Thymus (tissue), 11 donors: ENCODE results near the gene DFFB. TPM values are rescaled to one million over a fixed set of nuclear protein-coding genes. Genes with fewer than 3 reads are reported as not detected.
"Not testable (repeated sequence)": the region's sequence is repeated elsewhere in the genome, so short reads cannot be mapped to it uniquely, and the experiment has no call there.

Experiments
- DNase-seq, 9 donors: peaks; one replicate each; pipeline ENCODE4 v3.0.0-alpha.2; 2013; ENCODE audit warnings: low spot score in 9 of 9, low read depth in 6 of 9, missing footprints in 1 of 9
- H3K27ac ChIP-seq, 2 donors: one replicate each; pipeline ENCODE4 v1.5.1; 2013; ENCODE audit warnings: control low read depth in 1 of 2, low read depth in 1 of 2, low read length in 1 of 2, mild to moderate bottlenecking in 1 of 2, moderate library complexity in 1 of 2
- H3K27me3 ChIP-seq, 2 donors: one replicate each; pipeline ENCODE4 v1.5.1; 2013; ENCODE audit warnings: low read length in 1 of 2; ENCODE audit not compliant: control insufficient read depth in 2 of 2, insufficient read depth in 1 of 2
- H3K36me3 ChIP-seq, 2 donors: one replicate each; pipeline ENCODE4 v1.5.1; 2013; ENCODE audit warnings: low read length in 1 of 2, mild to moderate bottlenecking in 1 of 2, moderate library complexity in 1 of 2; ENCODE audit not compliant: control insufficient read depth in 2 of 2, insufficient read depth in 2 of 2
- H3K4me1 ChIP-seq, 2 donors: one replicate each; pipeline ENCODE4 v1.5.1; 2013; ENCODE audit warnings: low read length in 2 of 2; ENCODE audit not compliant: control insufficient read depth in 2 of 2, insufficient read depth in 2 of 2
- H3K4me3 ChIP-seq, 2 donors: one replicate each; pipeline ENCODE4 v1.5.1; 2013; ENCODE audit warnings: low read length in 2 of 2, control low read depth in 1 of 2, mild to moderate bottlenecking in 1 of 2
- H3K9me3 ChIP-seq, 2 donors: one replicate each; pipeline ENCODE4 v1.5.1; 2013; ENCODE audit warnings: low read length in 1 of 2, mild to moderate bottlenecking in 1 of 2; ENCODE audit not compliant: control insufficient read depth in 2 of 2, insufficient read depth in 1 of 2
- WGBS: extraction: QIAGEN DNeasy Blood & Tissue Kit; methylation state at CpG from one replicate; pipeline ENCODE4 v1.1.7; 2013; 5-methylcytosine and 5-hydroxymethylcytosine counted together
- polyA plus RNA-seq: library from polyadenylated mRNA; stranded (reverse); fragments of 200-250 nt; gene quantifications from one replicate; pipeline ENCODE4 v1.2.3, GENCODE V29; 2013
- total RNA-seq: library from RNA; stranded (reverse); fragments of 120-200 nt; gene quantifications from one replicate; pipeline ENCODE4 v1.2.4, GENCODE V29; 2013
- donor health status: healthy.

The DFFB gene
- total and polyA plus RNA-seq, 2 donors = 4.5 to 6.7 TPM

- Histone ChIP-seq H3K4me1 (peaks cover 3 to 7% of the 10 kb centered on the region in 2 donors), H3K9me3 (no peaks in the 10 kb centered on the region), H3K27ac (no peak overlapping the region), H3K36me3 (no peaks in the 10 kb centered on the region), H3K27me3 (peaks cover 0 to 20% of the 10 kb centered on the region in 2 donors), H3K4me3 (no peak overlapping the region)
- DNase-seq = no peak
- 96% methylated on average over 23 of the region's 23 CpGs for WGBS
Measured at GRCh38 chr1:3912809-3913685, 55.8 kb downstream of the DFFB start.

- Histone ChIP-seq H3K4me3 (no peak overlapping the region), H3K9me3 (no peaks in the 10 kb centered on the region), H3K4me1 (peaks cover 3 to 7% of the 10 kb centered on the region in 2 donors), H3K27ac (no peak overlapping the region), H3K36me3 (no peaks in the 10 kb centered on the region), H3K27me3 (peaks cover 0 to 20% of the 10 kb centered on the region in 2 donors)
- no peak for DNase-seq
- 94% methylated on average over 21 of the region's 21 CpGs for WGBS
Measured at GRCh38 chr1:3914331-3914851, 57.1 kb downstream of the DFFB start.

- no peaks in the 10 kb centered on the region for H3K9me3 ChIP-seq
- peaks cover 3 to 7% of the 10 kb centered on the region in 2 donors for H3K4me1 ChIP-seq
- no peak overlapping the region for H3K4me3 ChIP-seq
- H3K36me3 ChIP-seq = no peaks in the 10 kb centered on the region
- no peak for DNase-seq
- H3K27me3 ChIP-seq = peaks cover 0 to 19% of the 10 kb centered on the region in 2 donors
- H3K27ac ChIP-seq = no peak overlapping the region
- WGBS = 94% methylated on average over 14 of the region's 14 CpGs
Measured at GRCh38 chr1:3914911-3915310, 57.6 kb downstream of the DFFB start.

GRCh38 chr1:3915551-3916121, 58.4 kb downstream of the DFFB start:
- Histone ChIP-seq H3K4me3 (no peak overlapping the region), H3K27me3 (peaks cover 0 to 13% of the 10 kb centered on the region in 2 donors), H3K9me3 (no peaks in the 10 kb centered on the region), H3K4me1 (peaks cover under 1 to 5% of the 10 kb centered on the region in 2 donors), H3K36me3 (no peaks in the 10 kb centered on the region), H3K27ac (no peak overlapping the region)
- DNase-seq = no peak
- WGBS = 89% methylated on average over 15 of the region's 15 CpGs

- H3K4me3 ChIP-seq = no peak overlapping the region
- no peaks in the 10 kb centered on the region for H3K27me3 ChIP-seq
- H3K4me1 ChIP-seq = no peaks in the 10 kb centered on the region
- H3K27ac ChIP-seq = no peak overlapping the region
- DNase-seq = no peak
- H3K9me3 ChIP-seq = no peaks in the 10 kb centered on the region
- H3K36me3 ChIP-seq = no peaks in the 10 kb centered on the region
- WGBS = 93% methylated on average over 8 of the region's 8 CpGs
Measured at GRCh38 chr1:3917761-3918160, 60.5 kb downstream of the DFFB start.

GRCh38 chr1:3918359-3918758, 61.1 kb downstream of the DFFB start:
- H3K4me3 ChIP-seq, H3K27me3 ChIP-seq, DNase-seq, H3K27ac ChIP-seq, H3K36me3 ChIP-seq, H3K9me3 ChIP-seq, H3K4me1 ChIP-seq: not testable (repeated sequence)
- WGBS = 80% methylated on average over 6 of the region's 6 CpGs

GRCh38 chr1:3918966-3919611, 61.8 kb downstream of the DFFB start:
- no peaks in the 10 kb centered on the region for H3K27me3 ChIP-seq
- no peak overlapping the region for H3K27ac ChIP-seq
- DNase-seq = no peak
- H3K36me3 ChIP-seq = no peaks in the 10 kb centered on the region
- H3K9me3 ChIP-seq = no peaks in the 10 kb centered on the region
- no peak overlapping the region for H3K4me3 ChIP-seq
- 86% methylated on average over 15 of the region's 15 CpGs for WGBS
- no peaks in the 10 kb centered on the region for H3K4me1 ChIP-seq

GRCh38 chr1:3919706-3920105, 62.4 kb downstream of the DFFB start:
- no peak for DNase-seq
- Histone ChIP-seq H3K36me3 (no peaks in the 10 kb centered on the region), H3K4me3 (no peak overlapping the region), H3K4me1 (no peaks in the 10 kb centered on the region), H3K27me3 (no peaks in the 10 kb centered on the region), H3K27ac (no peak overlapping the region), H3K9me3 (no peaks in the 10 kb centered on the region)
- 88% methylated on average over 5 of the region's 5 CpGs for WGBS

GRCh38 chr1:3921765-3922164, 64.5 kb downstream of the DFFB start:
- no peaks in the 10 kb centered on the region for H3K4me1 ChIP-seq
- DNase-seq = no peak
- H3K36me3 ChIP-seq = no peaks in the 10 kb centered on the region
- no peak overlapping the region for H3K27ac ChIP-seq
- no peaks in the 10 kb centered on the region for H3K27me3 ChIP-seq
- no peak overlapping the region for H3K4me3 ChIP-seq
- 68% methylated on average over 8 of the region's 8 CpGs for WGBS
- no peaks in the 10 kb centered on the region for H3K9me3 ChIP-seq
